GM08714 (cell line): ENCODE data around the gene RBM12.
A peak's percentile ranks its signal among the peaks of the same experiment; 100 is the strongest.

Experiments
- H3K4me3 ChIP-seq: fragments of 200-500 bp; sonication (Bioruptor generic); 2 replicates; pipeline ENCODE4 v1.5.1; 2014; ENCODE audit warnings: mild to moderate bottlenecking, low read length, inconsistent platforms
- ZNF274 ChIP-seq: IDR thresholded peaks from 2 replicates; pipeline ENCODE4 v1.6.1; 2012; ENCODE audit warnings: mild to moderate bottlenecking, low read depth, low read length

RBM12 gene

GRCh38 chr20:35629427-35630145 lies 35.1 kb downstream of the RBM12 start:
- TF ChIP-seq ZNF274: no peak
- H3K4me3 ChIP-seq: no peak overlapping the region

GRCh38 chr20:35627121-35627520 lies 37.6 kb downstream of the RBM12 start:
- H3K4me3 ChIP-seq: no peak overlapping the region
- TF ChIP-seq ZNF274: no peak

- H3K4me3 ChIP-seq: no peak overlapping the region
- no peak for TF ChIP-seq ZNF274
These were observed 38.2 kb downstream of the RBM12 start for GRCh38 chr20:35626386-35627001.

- H3K4me3 ChIP-seq: no peak overlapping the region
- no peak for TF ChIP-seq ZNF274
These were observed 38.9 kb downstream of the RBM12 start for GRCh38 chr20:35625584-35626385.

GRCh38 chr20:35621560-35621946 lies 43.1 kb downstream of the RBM12 start:
- TF ChIP-seq ZNF274: no peak
- H3K4me3 ChIP-seq: no peak overlapping the region

GRCh38 chr20:35620818-35621559 lies 43.7 kb downstream of the RBM12 start:
- no peak for TF ChIP-seq ZNF274
- no peak overlapping the region for H3K4me3 ChIP-seq

- TF ChIP-seq ZNF274: no peak
- H3K4me3 ChIP-seq: peak overlapping the region; percentile 63; the same call in 1 of the 2 replicates
These were observed 45.3 kb downstream of the RBM12 start for GRCh38 chr20:35619196-35620095.

- TF ChIP-seq ZNF274: no peak
- peak overlapping the region; percentile 63; the same call in 1 of the 2 replicates for H3K4me3 ChIP-seq
These were observed 46.2 kb downstream of the RBM12 start for GRCh38 chr20:35618263-35619131.

- TF ChIP-seq ZNF274: no peak
- H3K4me3 ChIP-seq: peak overlapping the region; percentile 63; the same call in 1 of the 2 replicates
These were observed 47.1 kb downstream of the RBM12 start for GRCh38 chr20:35617397-35618262.

- TF ChIP-seq ZNF274: no peak
- peak overlapping the region; percentile 63; the same call in 1 of the 2 replicates for H3K4me3 ChIP-seq
These were observed 48.0 kb downstream of the RBM12 start for GRCh38 chr20:35616465-35617396.
